GM19328 (cell line): Measurements from ENCODE around the gene ASPSCR1.
"Not testable (repeated sequence)": the region's sequence is repeated elsewhere in the genome, so short reads cannot be mapped to it uniquely, and the experiment has no call there.

ENCODE experiments used
- ATAC-seq: cut with Tn5 transposase; IDR thresholded peaks from one replicate; pipeline ENCODE4 v1.9.1; 2021; ENCODE audit warnings: mild to moderate bottlenecking, moderate library complexity; ENCODE audit not compliant: unreplicated experiment

ASPSCR1 gene

DNA sequence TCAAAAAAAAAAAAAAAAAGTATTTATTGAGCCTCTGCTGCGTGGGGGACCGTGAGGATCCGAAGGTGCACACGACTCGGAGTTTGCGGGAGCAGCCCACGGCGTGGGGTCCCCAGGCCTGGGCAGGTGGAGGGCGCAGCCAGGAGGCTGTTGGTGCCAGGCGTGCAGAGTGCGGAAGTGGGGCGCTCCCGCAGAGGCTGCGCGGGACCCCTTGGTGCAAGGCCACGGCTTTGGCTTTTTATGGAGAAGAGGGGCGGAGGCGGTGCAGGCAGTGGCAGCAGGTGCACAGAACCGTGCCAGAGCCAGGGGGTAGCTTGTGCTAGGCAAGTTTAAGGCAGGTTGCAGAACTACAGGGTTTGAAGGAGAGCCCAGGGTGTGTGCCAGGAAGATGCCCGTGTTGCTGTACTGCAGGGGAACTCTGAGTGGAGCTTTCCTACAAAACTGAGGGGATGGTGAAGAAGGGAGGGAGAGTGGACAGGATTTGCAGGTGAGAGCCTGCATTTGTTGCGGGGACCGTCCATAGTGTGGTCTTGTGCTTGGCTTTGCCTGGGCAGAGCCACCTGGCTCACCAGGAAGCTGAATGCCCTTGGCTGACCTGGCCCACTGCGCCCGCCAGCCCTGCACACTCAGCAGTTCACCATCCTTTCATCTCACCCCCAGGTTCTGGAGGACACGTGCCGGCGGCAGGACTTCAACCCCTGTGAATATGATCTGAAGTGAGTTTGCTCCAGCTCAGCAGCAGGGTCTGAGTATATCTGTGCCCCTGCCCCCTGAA is 1.3 kb downstream of the ASPSCR1 start:
- ATAC-seq = no peak

DNA sequence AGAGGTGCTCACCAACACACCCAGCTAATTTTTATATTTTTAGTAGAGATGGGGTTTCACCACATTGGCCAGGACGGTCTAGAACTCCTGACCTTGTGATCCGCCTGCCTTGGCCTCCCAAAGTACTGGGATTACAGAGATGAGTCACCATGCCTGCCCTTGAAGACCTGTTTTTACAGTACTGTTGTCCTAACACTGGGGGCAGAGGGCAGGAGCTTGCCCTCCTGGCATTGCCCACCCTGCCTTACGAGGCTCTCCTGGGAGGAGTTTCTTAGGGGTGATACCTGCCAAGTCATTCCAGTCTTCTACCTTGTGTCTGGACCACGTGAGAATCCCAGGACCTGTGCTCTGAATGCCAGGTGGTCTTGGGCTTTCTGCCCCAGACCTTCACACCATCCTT is 2.7 kb downstream of the ASPSCR1 start:
- ATAC-seq = no peak

DNA sequence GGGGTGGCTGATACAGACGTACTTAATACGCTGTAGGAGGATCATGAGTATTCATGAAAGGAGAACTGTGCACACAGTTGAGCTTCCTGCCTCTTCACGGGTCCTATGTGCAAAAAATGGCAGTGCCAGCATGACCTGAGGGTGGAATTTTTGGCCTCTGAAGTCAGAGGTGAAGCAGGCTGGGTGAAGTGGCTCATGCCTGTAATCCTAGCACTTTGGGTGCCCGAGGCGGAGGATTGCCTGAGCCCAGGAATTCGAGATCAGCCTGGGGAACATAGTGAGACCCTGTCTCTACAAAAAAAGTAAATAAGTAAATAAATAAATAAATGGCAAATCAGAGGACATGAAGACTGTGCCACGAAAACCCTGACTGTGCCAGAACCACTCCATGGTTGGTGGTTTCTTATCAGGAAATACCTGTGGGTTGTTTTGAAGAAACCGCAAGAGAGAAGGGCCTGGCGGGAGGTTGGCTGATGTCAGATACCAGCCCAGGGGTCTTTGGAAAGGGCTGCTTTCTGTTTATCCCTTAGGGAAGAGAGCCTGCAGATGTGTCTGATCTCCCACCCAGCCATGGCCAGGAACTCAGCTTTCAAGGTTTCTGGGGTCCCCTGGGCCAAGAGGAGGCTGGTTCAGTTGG is 3.4 kb downstream of the ASPSCR1 start:
- no peak for ATAC-seq

DNA sequence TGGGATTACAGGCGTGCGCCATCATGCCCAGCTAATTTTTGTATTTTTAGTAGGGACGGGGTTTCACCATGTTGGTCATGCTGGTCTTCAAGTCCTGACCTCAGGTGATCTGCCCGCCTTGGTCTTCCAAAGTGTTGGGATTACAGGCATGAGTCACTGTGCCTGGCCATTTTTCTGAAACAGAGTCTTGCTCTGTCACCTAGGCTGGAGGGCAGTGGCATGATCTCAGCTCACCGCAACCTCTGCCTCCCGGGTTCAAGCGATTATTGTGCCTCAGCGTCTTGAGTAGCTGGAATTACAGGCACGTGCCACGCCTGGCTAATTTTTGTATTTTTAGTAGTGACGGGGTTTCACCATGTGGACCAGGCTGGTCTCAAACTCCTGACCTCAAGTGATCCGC is 4.1 kb downstream of the ASPSCR1 start:
- ATAC-seq = not testable (repeated sequence)

DNA sequence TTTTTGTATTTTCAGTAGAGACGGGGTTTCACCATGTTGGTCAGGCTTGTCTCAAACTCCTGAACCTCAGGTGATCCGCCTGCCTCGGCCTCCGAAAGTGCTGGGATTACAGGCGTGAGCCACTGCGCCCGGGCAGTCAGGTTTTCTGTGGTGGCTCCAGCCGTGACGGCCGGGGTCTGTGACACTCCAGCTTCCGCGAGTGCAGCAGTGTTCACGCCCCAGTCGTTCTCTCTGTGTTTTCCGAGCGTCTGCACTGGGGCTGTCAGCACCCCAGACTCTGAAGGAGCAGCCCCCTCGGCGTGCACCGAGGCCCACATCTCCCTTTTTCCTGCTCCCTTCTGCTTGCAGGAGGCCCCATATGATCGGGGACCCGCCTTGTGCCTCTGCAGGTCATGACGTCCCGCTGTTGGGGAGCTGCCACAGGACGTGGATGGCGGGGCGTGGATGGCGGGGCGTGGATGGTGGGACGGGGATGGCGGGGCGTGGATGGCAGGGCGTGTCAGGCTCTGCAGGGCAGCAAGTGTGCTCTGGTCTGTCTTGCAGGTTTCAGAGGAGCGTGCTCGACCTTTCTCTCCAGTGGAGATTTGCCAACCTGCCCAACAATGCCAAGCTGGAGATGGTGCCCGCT is 5.7 kb downstream of the ASPSCR1 start:
- ATAC-seq = no peak

DNA sequence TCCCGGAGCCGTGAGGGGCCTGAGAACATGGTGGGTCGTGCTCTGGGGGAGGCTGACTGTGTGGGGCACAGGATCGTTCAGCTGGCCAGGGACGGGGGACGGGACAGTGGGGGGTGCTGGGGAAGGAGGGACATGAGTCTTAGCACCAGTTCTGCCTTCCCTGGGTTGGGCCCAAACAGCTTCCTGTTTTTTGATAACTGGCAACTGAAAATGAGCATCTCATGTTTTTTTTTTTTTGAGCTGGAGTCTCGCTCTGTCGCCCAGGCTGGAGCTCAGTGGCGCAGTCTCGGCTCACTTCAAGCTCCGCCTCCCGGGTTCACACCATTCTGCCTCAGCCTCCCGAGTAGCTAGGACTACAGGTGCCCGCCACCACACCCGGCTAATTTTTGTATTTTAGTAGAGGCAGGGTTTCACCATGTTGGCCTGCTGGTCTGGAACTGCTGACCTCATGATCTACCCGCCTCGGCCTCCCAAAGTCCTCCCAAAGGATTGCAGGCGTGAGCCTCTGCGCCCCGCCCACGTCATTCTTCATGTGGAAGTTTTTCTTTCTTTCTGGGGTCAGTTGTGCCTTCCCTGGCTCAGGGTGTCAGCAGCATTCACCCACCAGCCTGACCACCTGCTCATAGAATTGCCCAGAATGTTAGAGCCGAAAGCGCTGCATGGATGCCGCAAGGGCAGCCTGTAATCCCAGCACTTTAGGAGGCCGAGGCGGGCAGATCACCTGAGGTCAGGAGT is 6.4 kb downstream of the ASPSCR1 start:
- ATAC-seq = no peak

DNA sequence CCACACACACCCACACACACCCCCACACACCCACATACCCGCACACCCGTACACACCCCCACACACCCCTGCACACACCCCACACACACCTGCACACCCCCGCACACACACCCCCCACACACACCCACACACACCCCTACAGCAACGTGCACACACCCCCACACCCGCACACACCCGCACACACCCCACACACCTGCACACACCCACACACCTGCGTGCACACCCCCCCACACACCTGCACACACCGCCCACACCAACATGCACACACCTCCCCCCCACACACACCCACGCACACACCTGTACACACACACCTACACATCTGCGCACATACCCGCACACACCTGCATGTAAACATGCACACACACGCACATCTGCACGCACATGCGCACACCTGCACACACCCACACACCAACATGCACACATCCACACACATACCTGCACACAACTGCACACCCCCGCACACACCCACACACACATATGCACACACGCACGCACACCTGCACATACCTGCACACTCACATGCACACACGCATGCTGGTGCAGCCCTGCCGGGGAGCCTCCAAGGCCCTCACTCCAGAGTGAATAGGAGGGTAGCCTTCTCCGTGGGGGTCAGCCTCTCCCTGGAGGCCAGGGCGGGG is 7.5 kb downstream of the ASPSCR1 start:
- ATAC-seq = no peak

DNA sequence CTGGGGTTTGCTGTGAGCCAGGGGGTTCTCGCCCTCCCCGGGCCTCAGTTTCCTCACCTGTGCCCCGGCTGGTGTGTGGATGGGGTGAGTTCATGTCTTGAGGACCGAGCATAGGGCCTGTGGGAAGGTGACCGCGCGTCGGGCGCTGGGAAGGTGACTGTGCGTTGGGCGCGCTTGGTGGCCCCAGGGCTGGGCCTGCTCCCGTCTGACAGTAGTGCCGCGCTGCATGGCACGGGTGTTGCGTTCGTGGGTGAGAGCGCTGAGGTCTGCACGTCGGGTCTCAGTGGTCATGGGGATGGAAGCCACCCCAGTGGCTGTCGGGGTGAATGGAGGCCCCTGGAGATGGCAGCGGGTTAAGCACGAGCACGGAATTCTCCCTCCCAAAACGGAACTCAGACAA is 9.2 kb downstream of the ASPSCR1 start:
- no peak for ATAC-seq

DNA sequence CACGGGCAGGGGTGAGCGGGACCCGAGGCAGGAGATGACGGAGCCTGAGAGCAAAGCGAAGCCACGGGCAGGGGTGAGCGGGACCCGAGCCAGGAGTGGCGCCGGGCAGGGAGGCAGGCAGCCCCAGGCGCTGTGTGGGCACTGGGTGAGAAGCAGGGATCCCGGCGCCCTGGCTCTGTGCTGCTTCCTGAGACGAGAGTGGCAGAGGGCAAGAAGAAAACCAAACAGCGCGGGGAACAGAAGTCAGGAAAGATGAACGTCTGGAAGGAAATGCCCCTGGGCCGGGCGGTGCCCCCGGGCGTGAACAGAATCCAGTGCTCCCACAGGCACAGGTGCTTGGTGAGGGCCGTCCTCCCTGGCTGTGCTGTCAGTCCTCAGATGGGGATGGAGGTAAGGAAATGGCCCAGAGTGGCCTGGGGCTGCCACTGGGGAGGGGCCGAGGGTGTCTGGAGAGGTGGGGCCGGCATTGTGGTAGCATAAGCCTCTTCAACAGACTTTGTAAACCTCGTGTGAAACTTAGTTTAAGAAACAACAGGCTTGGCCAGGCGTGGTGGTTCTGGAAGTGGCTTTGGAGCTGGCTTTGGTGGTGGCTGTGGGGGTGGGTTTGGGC is 9.8 kb downstream of the ASPSCR1 start:
- ATAC-seq = no peak

DNA sequence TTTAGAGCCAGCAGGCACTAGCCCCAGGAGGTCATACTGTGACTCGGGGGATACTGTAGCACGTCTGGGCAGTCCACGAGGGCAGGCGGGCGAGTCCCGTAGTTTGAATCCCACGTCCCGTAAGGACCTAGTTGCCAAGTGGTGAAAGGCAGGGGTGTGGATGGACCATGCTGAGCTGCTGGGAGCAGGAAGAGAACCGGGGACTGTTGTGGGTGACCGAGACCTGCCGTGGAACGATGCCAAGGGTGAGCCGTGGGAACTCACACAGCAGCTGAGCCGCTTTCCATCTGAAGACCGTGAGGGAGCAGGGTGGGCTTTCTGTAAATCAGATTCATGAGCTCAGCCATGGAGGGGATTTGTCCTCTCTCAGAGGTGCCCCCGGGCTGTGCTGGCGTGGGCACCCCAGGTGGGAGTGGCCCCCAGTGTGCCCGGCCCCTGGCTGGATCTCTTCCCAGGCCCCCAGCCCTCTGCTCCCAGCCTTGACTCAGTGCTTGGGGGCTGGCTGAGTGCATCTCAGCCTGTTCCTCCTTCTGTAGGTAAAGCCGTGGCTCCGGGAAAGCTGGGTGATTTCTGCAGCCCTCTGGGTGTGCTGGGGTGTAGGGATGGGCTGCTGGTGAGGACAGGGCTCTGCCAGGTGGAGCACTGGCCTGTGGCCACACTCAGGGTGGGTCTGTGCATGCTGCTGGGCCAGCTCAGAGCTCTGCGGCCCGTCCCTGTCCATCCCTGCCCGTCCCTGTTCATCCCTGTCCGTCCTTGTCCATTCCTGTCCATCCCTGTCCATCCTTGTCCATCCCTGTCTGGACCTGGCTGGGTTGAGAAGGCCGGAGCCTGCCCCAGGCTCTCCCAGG is 13.6 kb downstream of the ASPSCR1 start:
- no peak for ATAC-seq

DNA sequence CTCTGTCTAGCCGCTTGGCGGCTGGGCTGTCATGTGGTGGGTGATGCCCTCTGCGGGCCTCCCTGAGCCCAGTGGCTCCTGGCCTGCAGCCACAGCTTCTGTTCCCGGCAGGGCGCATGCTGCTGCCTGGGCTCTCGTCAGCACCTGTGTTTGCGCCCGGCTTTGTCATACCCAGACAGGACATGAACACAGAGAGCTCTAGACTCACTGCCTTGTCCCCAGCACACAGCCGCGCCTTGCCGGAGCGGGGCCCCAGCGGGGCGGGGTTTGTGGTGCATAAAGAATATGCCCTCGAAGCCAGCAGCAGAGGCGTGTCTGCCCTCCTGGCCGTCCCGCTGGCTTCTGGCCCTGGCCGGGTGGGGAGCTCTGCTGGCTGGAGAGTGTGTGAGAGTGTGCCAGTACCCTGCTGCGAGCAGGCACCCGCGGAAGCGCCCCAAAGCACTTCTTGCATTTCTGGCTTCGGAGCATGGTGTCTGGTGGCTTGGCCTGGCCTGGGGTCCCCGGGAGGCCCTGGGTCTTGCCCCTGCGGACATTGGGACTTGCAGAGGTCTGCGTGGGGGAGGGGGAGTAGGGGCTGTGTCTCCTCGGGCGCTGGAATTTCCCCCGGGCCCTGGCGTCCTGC is 14.4 kb downstream of the ASPSCR1 start:
- no peak for ATAC-seq

DNA sequence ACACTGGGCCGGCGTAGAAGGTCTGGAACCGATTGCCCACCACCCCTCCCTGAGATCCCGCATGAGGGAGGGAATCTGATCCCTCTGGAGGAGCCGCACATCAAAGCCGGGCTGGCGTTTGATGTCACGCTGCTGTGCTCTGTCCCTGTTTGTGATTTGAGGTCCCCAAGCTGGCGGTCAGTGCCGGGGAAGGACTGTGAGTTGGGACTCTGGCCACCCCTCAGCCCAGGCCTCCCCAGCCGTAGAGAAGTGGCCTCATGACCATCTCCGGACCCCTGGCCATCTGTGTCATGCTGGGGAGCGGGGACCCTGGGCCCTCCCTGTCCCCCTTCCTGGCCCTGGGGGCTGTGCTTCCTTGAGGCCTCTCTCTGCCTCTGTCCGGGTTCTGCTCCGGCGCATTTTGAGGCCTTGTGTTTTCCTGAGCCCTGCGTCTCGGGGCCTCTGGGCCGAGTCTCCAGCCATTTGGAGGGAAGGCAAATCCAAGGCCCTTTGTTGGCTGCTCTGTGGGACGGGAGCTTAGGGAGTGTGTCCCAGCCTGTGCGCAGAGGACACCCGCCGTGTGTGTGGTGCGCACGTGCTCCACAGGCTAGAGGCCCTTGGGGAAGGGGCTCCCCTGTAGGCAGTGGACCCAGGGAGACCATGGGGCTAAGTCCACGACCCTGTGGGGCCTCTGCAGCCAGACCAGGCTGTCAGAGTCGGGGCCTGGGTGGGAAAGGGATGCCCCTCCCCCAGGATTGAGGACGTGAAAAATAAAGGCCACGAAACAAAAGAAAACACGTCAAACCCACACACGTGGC is 15.1 kb downstream of the ASPSCR1 start:
- ATAC-seq = no peak

DNA sequence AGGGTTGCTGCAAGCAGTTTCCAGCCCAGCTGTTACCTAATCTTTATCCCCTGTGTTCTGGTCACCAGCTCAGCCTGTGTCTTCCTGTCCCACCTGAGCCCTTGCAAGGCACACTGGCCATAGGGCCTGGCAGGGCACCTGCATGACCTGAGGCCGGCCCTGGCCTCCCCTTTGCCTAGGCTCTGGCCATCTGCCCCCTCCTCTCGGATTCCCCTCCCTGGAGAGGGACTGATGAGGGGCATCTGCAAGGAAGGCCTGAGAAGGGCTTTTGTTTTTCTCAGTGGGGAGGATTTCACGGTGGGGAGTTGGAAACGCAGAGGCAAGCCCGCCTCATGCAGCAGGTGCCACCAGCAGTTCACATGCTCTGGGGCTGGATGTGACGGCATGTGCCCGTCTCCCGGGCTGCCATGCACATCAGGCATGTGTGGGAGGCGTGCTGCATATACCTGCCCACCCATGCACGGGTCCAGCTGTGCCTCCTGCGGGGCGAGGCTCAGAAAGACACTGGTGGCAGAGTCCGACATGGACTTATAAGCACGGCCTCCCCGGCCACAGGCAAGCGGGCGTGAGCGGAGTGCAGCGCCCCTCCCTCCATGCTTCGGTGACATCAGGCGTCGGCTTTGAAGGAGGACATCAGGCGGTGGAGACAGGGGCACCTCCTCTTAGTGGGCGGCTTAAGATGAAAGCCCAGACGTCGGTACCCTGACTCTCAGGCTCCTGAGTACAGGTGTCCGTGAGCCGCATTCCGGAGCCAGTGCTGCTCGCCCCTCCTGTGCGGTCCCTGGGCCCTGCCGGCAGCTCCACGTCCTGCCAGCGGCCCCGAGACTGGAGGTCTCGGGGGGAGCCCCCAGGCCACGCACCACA is 16.5 kb downstream of the ASPSCR1 start:
- no peak for ATAC-seq

DNA sequence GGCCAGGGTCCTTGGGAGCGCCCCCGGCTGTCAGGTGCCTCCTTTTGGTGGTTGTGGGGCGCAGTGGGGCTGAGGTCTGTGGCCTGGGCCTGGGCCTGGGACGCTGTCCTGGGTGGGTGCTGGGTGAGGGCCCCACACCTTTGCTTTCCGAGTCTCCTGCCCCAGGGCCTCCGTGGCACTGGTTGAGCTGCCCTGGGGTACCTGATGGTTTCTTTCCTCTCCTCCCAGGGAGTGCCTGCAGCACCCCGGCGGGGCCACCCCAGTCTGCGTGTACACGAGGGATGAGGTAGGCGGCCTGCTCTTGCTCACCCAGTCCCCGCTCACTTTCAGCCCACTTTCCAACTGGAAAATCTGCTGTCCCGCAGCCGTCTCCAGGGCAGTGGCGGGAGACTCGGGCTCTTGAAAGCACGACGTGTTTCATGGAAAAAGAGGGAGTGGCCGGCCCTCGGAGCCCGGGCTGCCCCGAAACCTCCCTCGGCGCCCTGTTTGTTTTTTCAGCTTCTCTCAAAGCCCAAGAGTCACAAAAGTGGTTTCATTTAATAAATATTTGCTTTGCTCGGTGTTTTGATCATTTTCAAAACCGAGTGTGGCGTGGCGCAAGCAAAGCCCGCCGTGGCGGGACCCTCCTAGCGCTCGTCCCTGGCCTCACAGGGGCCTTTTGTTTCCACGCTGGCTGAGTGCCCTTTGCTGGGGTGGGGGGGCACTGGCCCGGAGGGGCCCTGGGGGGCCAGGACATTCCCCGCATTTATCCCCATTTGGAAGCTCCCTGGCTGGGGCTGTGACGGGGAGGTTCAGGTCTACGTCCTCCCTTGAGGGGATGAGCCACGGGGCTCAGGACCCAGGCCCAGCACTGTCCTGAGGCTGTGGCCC is 17.4 kb downstream of the ASPSCR1 start:
- ATAC-seq = no peak

DNA sequence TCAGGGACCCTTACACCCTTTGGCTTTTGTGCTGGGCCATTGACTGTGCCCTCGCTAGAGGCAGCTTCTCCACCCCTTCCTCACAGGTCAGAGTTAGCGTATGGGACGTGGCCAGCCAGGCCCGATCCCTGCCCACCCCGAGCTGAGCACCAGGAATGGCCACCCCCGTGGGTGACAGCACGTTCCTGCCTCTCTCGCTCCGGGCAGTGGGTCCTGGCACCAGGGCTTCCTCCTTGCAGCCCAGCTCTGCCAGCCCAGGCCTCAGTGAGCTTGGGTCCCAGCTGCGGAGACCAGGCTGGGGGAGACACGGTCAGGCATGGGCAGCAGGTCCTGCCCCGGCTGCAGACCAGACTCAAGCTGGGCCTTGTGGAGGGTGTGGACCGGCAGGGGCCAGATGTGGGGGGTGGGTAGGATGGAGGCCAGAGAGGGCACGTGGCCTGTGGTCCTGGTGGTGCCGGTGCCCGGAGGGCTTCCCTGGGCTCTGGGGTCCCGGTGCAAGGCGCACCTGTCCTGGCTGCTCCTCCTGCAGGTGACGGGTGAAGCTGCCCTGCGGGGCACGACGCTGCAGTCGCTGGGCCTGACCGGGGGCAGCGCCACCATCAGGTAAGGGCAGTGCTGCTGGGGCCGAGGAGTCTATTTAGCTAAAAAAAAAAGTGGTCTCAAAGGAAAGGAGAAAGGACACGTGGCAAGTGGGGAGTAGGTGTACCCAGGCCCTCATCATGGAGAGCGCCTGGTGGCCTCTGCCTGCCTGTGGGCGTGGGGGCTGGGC is 18.2 kb downstream of the ASPSCR1 start:
- no peak for ATAC-seq

DNA sequence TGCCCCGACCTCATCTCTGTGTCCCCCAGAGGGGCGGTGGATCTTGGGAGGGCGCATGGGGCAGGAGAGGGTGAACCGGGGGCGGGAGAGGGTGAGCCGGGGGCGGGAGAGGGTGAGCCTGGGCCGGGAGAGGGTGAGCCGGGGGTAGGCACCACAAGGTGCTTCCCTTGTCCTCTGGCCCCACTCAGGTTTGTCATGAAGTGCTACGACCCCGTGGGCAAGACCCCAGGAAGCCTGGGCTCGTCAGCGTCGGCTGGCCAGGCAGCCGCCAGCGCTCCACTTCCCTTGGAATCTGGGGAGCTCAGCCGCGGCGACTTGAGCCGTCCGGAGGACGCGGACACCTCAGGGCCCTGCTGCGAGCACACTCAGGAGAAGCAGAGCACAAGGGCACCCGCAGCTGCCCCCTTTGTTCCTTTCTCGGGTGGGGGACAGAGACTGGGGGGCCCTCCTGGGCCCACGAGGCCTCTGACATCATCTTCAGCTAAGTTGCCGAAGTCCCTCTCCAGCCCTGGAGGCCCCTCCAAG is 18.9 kb downstream of the ASPSCR1 start:
- ATAC-seq = no peak
